Hepatic stellate cell (primary cell): ENCODE measurements around the gene TIMM29.

Source experiments
- DNase-seq: peaks from one replicate; pipeline ENCODE4 v3.0.0; 2011; ENCODE audit warnings: low spot score

TIMM29 gene

GRCh38 chr19:10928563-10929401 lies at the start of gene TIMM29, which contains the start of gene YIPF2:
TIMM29 (plus strand) TSS chr19:10928811; CDS start chr19:10928823, 12 bp downstream.
YIPF2 (minus strand) TSS chr19:10928639; CDS start chr19:10928410, 229 bp downstream.
- DNase-seq, result peak; percentile 98

GRCh38 chr19:10881403-10882107 lies 47.1 kb upstream of the TIMM29 start:
- no peak for DNase-seq

GRCh38 chr19:10882108-10882457 lies 46.5 kb upstream of the TIMM29 start:
- no peak for DNase-seq

- DNase-seq, result peak; percentile 81
Observed at GRCh38 chr19:10884274-10884673, 44.3 kb upstream of the TIMM29 start.

GRCh38 chr19:10885201-10886169 lies 43.1 kb upstream of the TIMM29 start:
- no peak for DNase-seq

- DNase-seq, result no peak
Observed at GRCh38 chr19:10887616-10888367, 40.8 kb upstream of the TIMM29 start.

GRCh38 chr19:10888421-10888866 lies 40.2 kb upstream of the TIMM29 start:
- DNase-seq, result no peak

- DNase-seq, result no peak
Observed at GRCh38 chr19:10889880-10890279, 38.7 kb upstream of the TIMM29 start.

- no peak for DNase-seq
Observed at GRCh38 chr19:10891405-10892086, 37.1 kb upstream of the TIMM29 start.

- no peak for DNase-seq
Observed at GRCh38 chr19:10892256-10892655, 36.4 kb upstream of the TIMM29 start.

GRCh38 chr19:10894911-10895213 lies 33.7 kb upstream of the TIMM29 start:
- no peak for DNase-seq

GRCh38 chr19:10895363-10895762 lies 33.2 kb upstream of the TIMM29 start:
- no peak for DNase-seq

- no peak for DNase-seq
Observed at GRCh38 chr19:10895920-10896319, 32.7 kb upstream of the TIMM29 start.

GRCh38 chr19:10896851-10897526 lies 31.6 kb upstream of the TIMM29 start:
- DNase-seq, result no peak

- DNase-seq, result no peak
Observed at GRCh38 chr19:10898633-10899032, 30.0 kb upstream of the TIMM29 start.

GRCh38 chr19:10899151-10899653 lies 29.4 kb upstream of the TIMM29 start:
- DNase-seq, result no peak

GRCh38 chr19:10907925-10908324 lies 20.7 kb upstream of the TIMM29 start:
- DNase-seq, result no peak

GRCh38 chr19:10908380-10908960 lies 20.1 kb upstream of the TIMM29 start:
- DNase-seq, result no peak

- DNase-seq, result no peak
Observed at GRCh38 chr19:10911579-10912363, 16.8 kb upstream of the TIMM29 start.
